MM.1S (cell line): ENCODE data around the gene FMN1.

ENCODE experiments used
- CTCF ChIP-seq: fragments of 300-600 bp; sonication (generic); IDR thresholded peaks from 2 replicates; pipeline ENCODE4 v1.5.1; 2016; ENCODE audit warnings: antibody characterized with exemption, low read length, mixed read lengths
- EZH2 ChIP-seq: fragments of 300-600 bp; sonication (generic); optimal IDR thresholded peaks from 2 replicates; pipeline ENCODE3; 2017; ENCODE audit warnings: low read depth, mild to moderate bottlenecking, antibody characterized with exemption, low read length, mixed read lengths

GRCh38 chr15:32856753-32857152 is 337.8 kb downstream of the FMN1 start:
- TF ChIP-seq CTCF (no peak), EZH2 (no peak)
